IMR-90 (cell line): ENCODE measurements around the gene PAEP. TPM values are rescaled to one million over a fixed set of nuclear protein-coding genes. Genes with fewer than 3 reads are reported as not detected.

Source experiments
- ATAC-seq: fragments of 200-7000 bp; cut with Tn5 transposase; 2 replicates; pipeline ENCODE4 v1.9.1; 2020; ENCODE audit warnings: low read depth, mild to moderate bottlenecking, moderate library complexity
- BruUV-seq: library from RNA; stranded (reverse); fragments of 400-500 nt; replicated peaks from 2 replicates; lab custom pipeline; 2021; lab: Mats Ljungman, UMichigan
- CTCF ChIA-PET: fragments of 300-600 bp; formaldehyde crosslinking; extraction: SDS; loops from one replicate; lab custom pipeline; 2021; ENCODE audit warnings: antibody characterized with exemption; lab: Yijun Ruan, JAX
- POLR2A ChIA-PET: fragments of 300-600 bp; sonication (Branson Sonifier 250); formaldehyde crosslinking; loops from one replicate; lab custom pipeline; 2022; ENCODE audit warnings: antibody characterized with exemption; ENCODE audit not compliant: unreplicated experiment; lab: Charles Lee
- DNase-seq: peaks from one replicate; pipeline ENCODE4 v3.0.0; 2013
- H2AFZ ChIP-seq: replicated peaks from 2 replicates; pipeline ENCODE3; 2013; ENCODE audit warnings: low read length, mild to moderate bottlenecking; ENCODE audit not compliant: poor library complexity
- H2AK5ac ChIP-seq: 2 replicates; pipeline ENCODE4 v1.6.1; 2013; ENCODE audit warnings: low read depth, low read length, inconsistent platforms
- H2AK9ac ChIP-seq: replicated peaks from 2 replicates; pipeline ENCODE3; 2013; ENCODE audit warnings: mild to moderate bottlenecking, low read depth, low read length, moderate library complexity; ENCODE audit not compliant: poor library complexity
- H2BK120ac ChIP-seq: 2 replicates; pipeline ENCODE4 v1.6.1; 2013; ENCODE audit warnings: low read depth, low read length, inconsistent platforms
- H2BK15ac ChIP-seq: 3 replicates; pipeline ENCODE4 v1.6.1; 2013; ENCODE audit warnings: low read depth, low read length, inconsistent platforms
- H2BK20ac ChIP-seq: 2 replicates; pipeline ENCODE4 v1.6.1; 2013; ENCODE audit warnings: low read depth, mild to moderate bottlenecking, inconsistent platforms, low read length, moderate library complexity
- H2BK5ac ChIP-seq: 2 replicates; pipeline ENCODE4 v1.6.1; 2013; ENCODE audit warnings: mild to moderate bottlenecking, low read depth, low read length, inconsistent platforms; ENCODE audit not compliant: poor library complexity, severe bottlenecking
- H3K14ac ChIP-seq: replicated peaks from 2 replicates; pipeline ENCODE4 v1.6.1; 2013; ENCODE audit warnings: low read depth, low read length, inconsistent platforms
- H3K18ac ChIP-seq: 2 replicates; pipeline ENCODE4 v1.6.1; 2013; ENCODE audit warnings: low read depth, low read length, control low read depth
- H3K23ac ChIP-seq: 2 replicates; pipeline ENCODE4 v1.6.1; 2013; ENCODE audit warnings: low read depth, low read length, inconsistent platforms
- H3K27ac ChIP-seq: 2 replicates; pipeline ENCODE4 v1.5.1; 2013; ENCODE audit warnings: mild to moderate bottlenecking, control low read depth, low read length; ENCODE audit not compliant: insufficient read depth
- H3K27me3 ChIP-seq: 2 replicates; pipeline ENCODE4 v1.6.1; 2013; ENCODE audit warnings: low read length; ENCODE audit not compliant: control insufficient read depth, insufficient read depth
- H3K36me3 ChIP-seq: 2 replicates; pipeline ENCODE4 v1.6.1; 2013; ENCODE audit warnings: low read length, mixed read lengths; ENCODE audit not compliant: control insufficient read depth, insufficient read depth
- H3K4ac ChIP-seq: 2 replicates; pipeline ENCODE4 v1.6.1; 2013; ENCODE audit warnings: low read depth, low read length, inconsistent platforms
- H3K4me1 ChIP-seq: 2 replicates; pipeline ENCODE4 v1.6.1; 2013; ENCODE audit warnings: low read length, mixed read lengths; ENCODE audit not compliant: control insufficient read depth, insufficient read depth
- H3K4me2 ChIP-seq: 2 replicates; pipeline ENCODE4 v1.6.1; 2013; ENCODE audit warnings: low read depth, mild to moderate bottlenecking, control low read depth, low read length, moderate library complexity
- H3K4me3 ChIP-seq: 2 replicates; pipeline ENCODE4 v1.5.1; 2013; ENCODE audit warnings: low read depth, mild to moderate bottlenecking, control low read depth, low read length, moderate library complexity; ENCODE audit not compliant: insufficient read depth
- H3K56ac ChIP-seq: 2 replicates; pipeline ENCODE4 v1.6.1; 2013; ENCODE audit warnings: low read length, inconsistent platforms; ENCODE audit not compliant: insufficient read depth; ENCODE audit errors: extremely low read depth
- H3K79me1 ChIP-seq, 2 experiments: 2 replicates each; pipeline ENCODE4 v1.6.1; 2013; ENCODE audit warnings: low read length in 2 of 2, inconsistent platforms in 1 of 2, low read depth in 1 of 2
- H3K9ac ChIP-seq: 2 replicates; pipeline ENCODE4 v1.6.1; 2013; ENCODE audit warnings: low read depth, low read length, control low read depth
- H3K9me1 ChIP-seq: 2 replicates; pipeline ENCODE4 v1.6.1; 2013; ENCODE audit warnings: low read length, inconsistent platforms; ENCODE audit not compliant: insufficient read depth
- H3K9me3 ChIP-seq: 2 replicates; pipeline ENCODE4 v1.6.1; 2013; ENCODE audit warnings: low read length; ENCODE audit not compliant: control insufficient read depth, insufficient read depth
- H4K20me1 ChIP-seq: 2 replicates; pipeline ENCODE4 v1.6.1; 2013; ENCODE audit warnings: low read length, inconsistent platforms; ENCODE audit not compliant: insufficient read depth
- H4K5ac ChIP-seq: 2 replicates; pipeline ENCODE4 v1.6.1; 2013; ENCODE audit warnings: mild to moderate bottlenecking, low read depth, low read length, control low read depth
- H4K8ac ChIP-seq, 2 experiments: 2 replicates each; pipeline ENCODE4 v1.6.1; 2013; ENCODE audit warnings: low read depth in 2 of 2, low read length in 2 of 2, control low read depth in 1 of 2, inconsistent platforms in 1 of 2
- H4K91ac ChIP-seq: 2 replicates; pipeline ENCODE4 v1.6.1; 2013; ENCODE audit warnings: low read depth, low read length, inconsistent platforms; ENCODE audit not compliant: insufficient read depth
- BHLHE40 ChIP-seq: fragments of 150-350 bp; IDR thresholded peaks from 2 replicates; pipeline ENCODE4 v1.6.1; 2016; ENCODE audit warnings: mild to moderate bottlenecking, low read depth, low read length
- CEBPB ChIP-seq: IDR thresholded peaks from 2 replicates; pipeline ENCODE4 v1.6.1; 2012; ENCODE audit warnings: low read depth, low read length, improper control_type of control experiment
- CHD1 ChIP-seq: IDR thresholded peaks from 2 replicates; pipeline ENCODE4 v1.6.1; 2012; ENCODE audit warnings: low read depth, low read length, improper control_type of control experiment
- CTCF ChIP-seq: conservative IDR thresholded peaks from 2 replicates; pipeline ENCODE4 v1.5.1; 2012; ENCODE audit warnings: mild to moderate bottlenecking, low read depth, low read length, improper control_type of control experiment
- FOS ChIP-seq: fragments of 150-350 bp; IDR thresholded peaks from 2 replicates; pipeline ENCODE4 v1.6.1; 2016; ENCODE audit warnings: low read depth, low read length
- MAFK ChIP-seq: IDR thresholded peaks from 2 replicates; pipeline ENCODE4 v1.6.1; 2012; ENCODE audit warnings: low read depth, low read length, improper control_type of control experiment
- MAZ ChIP-seq: IDR thresholded peaks from 2 replicates; pipeline ENCODE4 v1.6.1; 2012; ENCODE audit warnings: low read depth, mild to moderate bottlenecking, low read length, improper control_type of control experiment, moderate library complexity, borderline replicate concordance
- MXI1 ChIP-seq: IDR thresholded peaks from 2 replicates; pipeline ENCODE4 v1.6.1; 2012; ENCODE audit warnings: low read depth, mild to moderate bottlenecking, low read length, moderate library complexity, borderline replicate concordance
- NFE2L2 ChIP-seq: fragments of 150-350 bp; IDR thresholded peaks from 2 replicates; pipeline ENCODE4 v1.6.1; 2016; ENCODE audit warnings: low read depth, mild to moderate bottlenecking, low read length
- POLR2A ChIP-seq: IDR thresholded peaks from 2 replicates; pipeline ENCODE4 v1.6.1; 2012; ENCODE audit warnings: mild to moderate bottlenecking, low read depth, low read length
- RAD21 ChIP-seq: IDR thresholded peaks from 2 replicates; pipeline ENCODE4 v1.6.1; 2012; ENCODE audit warnings: low read length, improper control_type of control experiment
- RCOR1 ChIP-seq: IDR thresholded peaks from 2 replicates; pipeline ENCODE4 v1.6.1; 2012; ENCODE audit warnings: mild to moderate bottlenecking, low read length, improper control_type of control experiment; ENCODE audit not compliant: insufficient replicate concordance
- RFX5 ChIP-seq: IDR thresholded peaks from 2 replicates; pipeline ENCODE4 v1.8.0; 2012; ENCODE audit warnings: low read depth, mild to moderate bottlenecking, low read length, moderate library complexity
- SMC3 ChIP-seq: fragments of 150-350 bp; IDR thresholded peaks from 2 replicates; pipeline ENCODE4 v1.6.1; 2016; ENCODE audit warnings: low read depth, mild to moderate bottlenecking, antibody characterized with exemption, low read length, moderate library complexity
- USF2 ChIP-seq: fragments of 150-350 bp; IDR thresholded peaks from 2 replicates; pipeline ENCODE4 v1.6.1; 2017; ENCODE audit warnings: mild to moderate bottlenecking, antibody characterized with exemption, low read length, low read depth
- WGBS, 2 experiments: methylation state at CpG; one replicate each; pipeline versions ENCODE4 v1.1.5 to v1.1.7; 2013; ENCODE audit warnings: missing lambda C conversion rate in 2 of 2; ENCODE audit not compliant: insufficient read length in 1 of 2; ENCODE audit errors: extremely low coverage in 2 of 2; 5-methylcytosine and 5-hydroxymethylcytosine counted together
- dilution Hi-C: fragments of 300-500 bp; cut with HindIII; formaldehyde crosslinking; loops from one replicate; pipeline ENCODE4 v1.14.3; 2018; ENCODE audit warnings: low sequenced_read_pairs; ENCODE audit not compliant: unreplicated experiment
- in situ Hi-C: fragments of 300-500 bp; cut with MboI; formaldehyde crosslinking; loops from 3 replicates; pipeline ENCODE4 v1.14.3; 2019; ENCODE audit warnings: low sequenced_read_pairs, inconsistent platforms, mixed read lengths
- intact Hi-C: fragments of 100-400 bp; cut with micrococcal nuclease; formaldehyde crosslinking; loops from 2 replicates; pipeline ENCODE4 v1.10.0; 2022
- polyA plus RNA-seq, 3 experiments: library from polyadenylated mRNA; depleted of rRNA; stranded (reverse); fragments of >200 nt; gene quantifications; 2 replicates each; pipeline ENCODE4 v1.2.3, GENCODE V29; 2012; ENCODE audit warnings: low replicate concordance in 1 of 3
- total RNA-seq: library from RNA; depleted of rRNA; stranded (reverse); fragments of >200 nt; gene quantifications from 2 replicates; pipeline ENCODE4 v1.2.3, GENCODE V29; 2012
- TF ChIP-seq, protein P1 (sequence below): fragments of 150-350 bp; IDR thresholded peaks from 2 replicates; pipeline ENCODE4 v1.6.1; 2016; ENCODE audit warnings: low read depth, mild to moderate bottlenecking, low read length, moderate library complexity, borderline replicate concordance

The PAEP gene
- total and polyA plus RNA-seq, 2 of the 4 experiments (the other 2 are of a cell fraction): not detected

- no peak overlapping the region for H3K4me3 ChIP-seq
- H2AK5ac ChIP-seq: no peak overlapping the region
- H3K36me3 ChIP-seq: no peaks in the 10 kb centered on the region
- in situ Hi-C loops (no loop called here), intact Hi-C loops (no loop called here), dilution Hi-C loops (no loop called here)
- H4K20me1 ChIP-seq: no peaks in the 10 kb centered on the region
- no peak overlapping the region for H2AFZ ChIP-seq
- TF ChIP-seq BHLHE40: no peak
- no peak for TF ChIP-seq MXI1
- TF ChIP-seq POLR2A: no peak
- TF ChIP-seq SMC3: no peak
- TF ChIP-seq FOS: no peak
- TF ChIP-seq CHD1: no peak
- no peak for TF ChIP-seq MAFK
- TF ChIP-seq, protein P1, sequence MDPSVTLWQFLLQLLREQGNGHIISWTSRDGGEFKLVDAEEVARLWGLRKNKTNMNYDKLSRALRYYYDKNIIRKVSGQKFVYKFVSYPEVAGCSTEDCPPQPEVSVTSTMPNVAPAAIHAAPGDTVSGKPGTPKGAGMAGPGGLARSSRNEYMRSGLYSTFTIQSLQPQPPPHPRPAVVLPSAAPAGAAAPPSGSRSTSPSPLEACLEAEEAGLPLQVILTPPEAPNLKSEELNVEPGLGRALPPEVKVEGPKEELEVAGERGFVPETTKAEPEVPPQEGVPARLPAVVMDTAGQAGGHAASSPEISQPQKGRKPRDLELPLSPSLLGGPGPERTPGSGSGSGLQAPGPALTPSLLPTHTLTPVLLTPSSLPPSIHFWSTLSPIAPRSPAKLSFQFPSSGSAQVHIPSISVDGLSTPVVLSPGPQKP: no peak
- no peak for TF ChIP-seq CEBPB
- no peak for TF ChIP-seq RAD21
- no peak for TF ChIP-seq USF2
- TF ChIP-seq MAZ: no peak
- no peak for TF ChIP-seq NFE2L2
- no peak for TF ChIP-seq CTCF
- TF ChIP-seq RFX5: no peak
- TF ChIP-seq RCOR1: no peak
- no TSS peak for BruUV-seq
- no peak overlapping the region for H2AK9ac ChIP-seq
- no peak overlapping the region for H3K14ac ChIP-seq
- DNase-seq: no peak
- no peak overlapping the region for H3K56ac ChIP-seq
- H4K8ac ChIP-seq: no peak overlapping the region
- no peaks in the 10 kb centered on the region for H3K4me1 ChIP-seq
- CTCF ChIA-PET: no interaction called here
- no CpG with 5 or more reads among the region's 7 CpGs for WGBS, 2 experiments
- no peaks in the 10 kb centered on the region for H3K79me1 ChIP-seq
- no peak overlapping the region for H4K5ac ChIP-seq
- no peak overlapping the region for H3K4me2 ChIP-seq
- H3K9me1 ChIP-seq: no peaks in the 10 kb centered on the region
- H3K27ac ChIP-seq: no peak overlapping the region
- no peak overlapping the region for H2BK5ac ChIP-seq
- POLR2A ChIA-PET: no interaction called here
- no peak for ATAC-seq
- no peaks in the 10 kb centered on the region for H3K9me3 ChIP-seq
- H3K23ac ChIP-seq: no peak overlapping the region
- H3K18ac ChIP-seq: no peak overlapping the region
- no peaks in the 10 kb centered on the region; the same call in 1 of the 2 replicates for H3K27me3 ChIP-seq
- H3K4ac ChIP-seq: no peak overlapping the region
- H3K9ac ChIP-seq: no peak overlapping the region
- no peak overlapping the region for H2BK20ac ChIP-seq
- H2BK120ac ChIP-seq: no peak overlapping the region
- no peak overlapping the region for H4K91ac ChIP-seq
- H2BK15ac ChIP-seq: no peak overlapping the region
Observed at GRCh38 chr9:135587658-135588057, 26.1 kb downstream of the PAEP start.
